B cell (primary cell): ENCODE results near the gene PCGF2. TPM values are rescaled to one million over a fixed set of nuclear protein-coding genes. Genes with fewer than 3 reads are reported as not detected.

Experiments used
- ATAC-seq: fragments of 200-7000 bp; cut with Tn5 transposase; one replicate; pipeline ENCODE4 v1.10.0; 2021; ENCODE audit warnings: low read depth, mild to moderate bottlenecking, moderate number of reproducible peaks, moderate library complexity
- CTCF ChIA-PET: fragments of 350-600 bp; sonication (Branson Sonifier 250); formaldehyde crosslinking; loops from one replicate; lab custom pipeline; 2021; ENCODE audit warnings: antibody characterized with exemption, inconsistent platforms; lab: Charles Lee
- POLR2A ChIA-PET: fragments of 350-600 bp; sonication (Branson Sonifier 250); formaldehyde crosslinking; loops from one replicate; lab custom pipeline; 2021; ENCODE audit warnings: antibody characterized with exemption; lab: Charles Lee
- DNase-seq: peaks from one replicate; pipeline ENCODE4 v3.0.0; 2013
- H2AFZ ChIP-seq: 2 replicates; pipeline ENCODE4 v1.6.1; 2012; ENCODE audit warnings: mild to moderate bottlenecking, low read depth, low read length; ENCODE audit not compliant: insufficient read depth, poor library complexity, severe bottlenecking
- H3K27ac ChIP-seq, 2 donors: 1 replicate in 1 of 2; 2 replicates in 1 of 2; pipeline ENCODE4 v1.5.1; 2012 to 2013; ENCODE audit warnings: low read length in 2 of 2, mild to moderate bottlenecking in 2 of 2, moderate library complexity in 1 of 2
- H3K27me3 ChIP-seq, 4 experiments: fragments of 200-600 bp in 1 of 4; sonication (generic) in 1 of 4; replicated peaks in 1 of 4; 1 replicate in 2 of 4; 2 replicates in 2 of 4; pipeline versions ENCODE4 v1.6.1 to v1.7.0; 2013 to 2016; ENCODE audit warnings: low read length in 3 of 4, mild to moderate bottlenecking in 2 of 4, mixed read lengths in 1 of 4, moderate library complexity in 1 of 4; ENCODE audit not compliant: insufficient read depth in 4 of 4, control insufficient read depth in 3 of 4; ENCODE audit errors: control extremely low read depth in 1 of 4
- H3K36me3 ChIP-seq, 2 experiments: replicated peaks in 1 of 2; 1 replicate in 1 of 2; 2 replicates in 1 of 2; pipeline versions ENCODE4 v1.6.1 to v1.7.1; 2013; ENCODE audit warnings: low read length in 1 of 2; ENCODE audit not compliant: insufficient read depth in 2 of 2, control insufficient read depth in 1 of 2; ENCODE audit errors: control extremely low read depth in 1 of 2, extremely low read depth in 1 of 2
- H3K4me1 ChIP-seq, 2 donors: fragments of 200-600 bp in 1 of 2; sonication (generic) in 1 of 2; 1 replicate in 1 of 2; 2 replicates in 1 of 2; pipeline versions ENCODE4 v1.5.1 to v1.6.1; 2013 to 2017; ENCODE audit warnings: low read length in 2 of 2; ENCODE audit not compliant: control insufficient read depth in 2 of 2, insufficient read depth in 2 of 2
- H3K4me2 ChIP-seq: replicated peaks from 2 replicates; pipeline ENCODE3; 2012; ENCODE audit warnings: mild to moderate bottlenecking, low read depth, low read length; ENCODE audit not compliant: poor library complexity, severe bottlenecking
- H3K4me3 ChIP-seq, 5 experiments: fragments of 200-600 bp in 1 of 5; sonication (generic) in 1 of 5; 1 replicate in 3 of 5; 2 replicates in 2 of 5; pipeline versions ENCODE4 v1.5.1 to v1.7.0; 2011 to 2016; ENCODE audit warnings: low read length in 4 of 5, mild to moderate bottlenecking in 4 of 5, low read depth in 2 of 5, control low read depth in 1 of 5, moderate library complexity in 1 of 5; ENCODE audit not compliant: insufficient read depth in 1 of 5; ENCODE audit errors: control extremely low read depth in 1 of 5, extremely low read depth in 1 of 5
- H3K79me2 ChIP-seq: fragments of 200-600 bp; sonication (generic); one replicate; pipeline ENCODE4 v1.6.0; 2016; ENCODE audit warnings: low read length; ENCODE audit not compliant: control insufficient read depth, insufficient read depth
- H3K9ac ChIP-seq: fragments of 200-600 bp; sonication (generic); 2 replicates; pipeline ENCODE4 v1.6.1; 2017; ENCODE audit warnings: mild to moderate bottlenecking, low read length, moderate library complexity
- H3K9me3 ChIP-seq, 3 donors: one replicate each; pipeline versions ENCODE4 v1.6.1 to v1.7.1; 2013; ENCODE audit warnings: low read length in 2 of 3; ENCODE audit not compliant: control insufficient read depth in 2 of 3, insufficient read depth in 1 of 3; ENCODE audit errors: control extremely low read depth in 1 of 3
- H4K20me1 ChIP-seq: 2 replicates; pipeline ENCODE4 v1.6.0; 2012; ENCODE audit warnings: mild to moderate bottlenecking, low read length; ENCODE audit not compliant: insufficient read depth, control insufficient read depth, poor library complexity, severe bottlenecking
- H3K27ac Mint-ChIP-seq: one replicate; pipeline ENCODE4 v1.8.0; 2021; ENCODE audit warnings: mixed read lengths
- H3K27me3 Mint-ChIP-seq: one replicate; pipeline ENCODE4 v1.8.0; 2021; ENCODE audit warnings: mixed read lengths
- H3K4me1 Mint-ChIP-seq: one replicate; pipeline ENCODE4 v1.8.0; 2021; ENCODE audit warnings: mixed read lengths
- H3K4me3 Mint-ChIP-seq: one replicate; pipeline ENCODE4 v1.8.0; 2021; ENCODE audit warnings: mixed read lengths
- H3K9me3 Mint-ChIP-seq: one replicate; pipeline ENCODE4 v1.8.0; 2022; ENCODE audit warnings: mixed read lengths; ENCODE audit not compliant: insufficient read depth
- EZH2 ChIP-seq: IDR thresholded peaks from 2 replicates; pipeline ENCODE4 v1.6.1; 2012; ENCODE audit warnings: borderline replicate concordance, low read depth, mild to moderate bottlenecking, moderate library complexity, low read length; ENCODE audit not compliant: insufficient read depth, poor library complexity, severe bottlenecking
- WGBS: methylation state at CpG from one replicate; pipeline ENCODE4 v1.1.5; 2013; ENCODE audit warnings: missing lambda C conversion rate; ENCODE audit not compliant: insufficient coverage; 5-methylcytosine and 5-hydroxymethylcytosine counted together
- intact Hi-C: fragments of 100-400 bp; cut with micrococcal nuclease; formaldehyde crosslinking; loops from one replicate; pipeline ENCODE4 v1.10.0; 2022
- polyA plus RNA-seq: library from polyadenylated mRNA; depleted of rRNA; stranded (reverse); fragments of >200 nt; gene quantifications from 2 replicates; pipeline ENCODE4 v1.2.3, GENCODE V29; 2012
- total RNA-seq, 2 donors: library from RNA; stranded (reverse); fragments of 120-200 nt in 1 of 2; gene quantifications; 1 replicate in 1 of 2; 2 replicates in 1 of 2; pipeline versions ENCODE4 v1.2.3 to v1.2.4, GENCODE V29; 2013 to 2022
- TF ChIP-seq, protein P1 (sequence below): fragments of 200-600 bp; IDR thresholded peaks from one replicate; pipeline ENCODE4 v1.8.0; 2022; ENCODE audit warnings: antibody characterized with exemption, mild to moderate bottlenecking

Gene PCGF2
- total and polyA plus RNA-seq, 2 donors (not counting 1 experiment from before 2014, with no cell fraction given): 0.04 TPM; not detected in 1

DNA sequence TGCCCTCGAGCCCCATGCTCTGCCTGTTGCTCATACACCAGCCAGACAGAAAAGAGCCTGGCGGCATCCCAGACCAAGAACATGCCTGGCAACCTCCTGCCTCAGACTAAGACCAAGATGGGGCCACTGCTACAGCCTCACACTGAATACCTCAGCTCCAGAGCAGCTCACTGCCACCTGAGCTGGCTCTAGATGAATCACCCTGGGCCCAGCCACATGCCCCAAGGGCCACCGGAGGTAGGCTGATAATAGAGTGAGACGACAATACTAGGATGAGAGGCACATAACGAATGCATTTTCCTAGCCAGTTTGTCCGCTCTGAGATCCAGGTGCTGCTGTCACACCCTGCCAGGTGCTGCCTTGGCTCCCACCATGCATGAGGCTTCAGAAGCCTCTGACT is 38.2 kb upstream of the PCGF2 start:
- Histone ChIP-seq H3K36me3 (peaks cover 16 to 49% of the 10 kb centered on the region in 2 experiments), H3K27me3 (no peaks in the 10 kb centered on the region), H3K4me2 (no peak overlapping the region), H3K9ac (no peak overlapping the region), H2AFZ (no peak overlapping the region), H3K4me1 (no peaks in the 10 kb centered on the region), H3K79me2 (peaks cover 45% of the 10 kb centered on the region), H3K4me3 (no peak overlapping the region), H4K20me1 (peaks cover 26% of the 10 kb centered on the region), H3K9me3 (no peaks in the 10 kb centered on the region), H3K27ac (no peak overlapping the region)
- intact Hi-C loops: no loop called here
- ATAC-seq: no peak
- Mint-ChIP-seq H3K4me3 (no peak overlapping the region), H3K27me3 (no peaks in the 10 kb centered on the region), H3K4me1 (no peaks in the 10 kb centered on the region), H3K27ac (no peak overlapping the region), H3K9me3 (no peaks in the 10 kb centered on the region)
- TF ChIP-seq EZH2: no peak
- TF ChIP-seq, protein P1, sequence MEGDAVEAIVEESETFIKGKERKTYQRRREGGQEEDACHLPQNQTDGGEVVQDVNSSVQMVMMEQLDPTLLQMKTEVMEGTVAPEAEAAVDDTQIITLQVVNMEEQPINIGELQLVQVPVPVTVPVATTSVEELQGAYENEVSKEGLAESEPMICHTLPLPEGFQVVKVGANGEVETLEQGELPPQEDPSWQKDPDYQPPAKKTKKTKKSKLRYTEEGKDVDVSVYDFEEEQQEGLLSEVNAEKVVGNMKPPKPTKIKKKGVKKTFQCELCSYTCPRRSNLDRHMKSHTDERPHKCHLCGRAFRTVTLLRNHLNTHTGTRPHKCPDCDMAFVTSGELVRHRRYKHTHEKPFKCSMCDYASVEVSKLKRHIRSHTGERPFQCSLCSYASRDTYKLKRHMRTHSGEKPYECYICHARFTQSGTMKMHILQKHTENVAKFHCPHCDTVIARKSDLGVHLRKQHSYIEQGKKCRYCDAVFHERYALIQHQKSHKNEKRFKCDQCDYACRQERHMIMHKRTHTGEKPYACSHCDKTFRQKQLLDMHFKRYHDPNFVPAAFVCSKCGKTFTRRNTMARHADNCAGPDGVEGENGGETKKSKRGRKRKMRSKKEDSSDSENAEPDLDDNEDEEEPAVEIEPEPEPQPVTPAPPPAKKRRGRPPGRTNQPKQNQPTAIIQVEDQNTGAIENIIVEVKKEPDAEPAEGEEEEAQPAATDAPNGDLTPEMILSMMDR: no peak
- DNase-seq: no peak
- POLR2A ChIA-PET: no interaction called here
- CTCF ChIA-PET: interaction anchor here (1.5 kb wide), 1 partner anchor 12 kb away, joined by 4 read pairs; no protein-coding TSS in a partner anchor
- WGBS: 94% methylated on average over 6 of the region's 6 CpGs

DNA sequence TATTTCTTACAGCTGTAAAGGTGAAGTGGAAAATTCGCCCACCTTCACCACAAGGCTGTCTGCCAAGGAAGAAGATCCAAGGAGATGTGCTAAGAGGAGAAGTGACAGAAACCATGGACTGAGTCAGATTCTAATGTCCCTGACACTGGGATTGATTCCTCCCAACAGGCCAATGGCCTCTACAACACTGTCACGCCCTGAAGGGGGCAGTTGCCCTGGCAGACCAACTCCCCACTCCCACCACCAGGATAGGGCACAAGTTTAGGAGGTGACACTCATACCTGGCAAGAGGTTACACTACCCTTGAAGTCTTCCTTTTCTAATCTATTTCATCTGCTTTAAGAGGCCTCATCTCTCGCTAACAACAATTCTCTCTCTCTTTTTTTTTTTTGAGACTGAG is 35.1 kb upstream of the PCGF2 start:
- Mint-ChIP-seq H3K27ac (no peak overlapping the region), H3K4me3 (no peak overlapping the region), H3K9me3 (no peaks in the 10 kb centered on the region), H3K27me3 (no peaks in the 10 kb centered on the region), H3K4me1 (no peaks in the 10 kb centered on the region)
- H3K4me2 ChIP-seq: no peak overlapping the region
- intact Hi-C loops: no loop called here
- no peaks in the 10 kb centered on the region for H3K9me3 ChIP-seq
- no peak overlapping the region for H3K4me3 ChIP-seq
- no peaks in the 10 kb centered on the region for H3K4me1 ChIP-seq
- DNase-seq: no peak
- H3K79me2 ChIP-seq: peaks cover 15% of the 10 kb centered on the region
- no peak for ATAC-seq
- peaks cover 11% of the 10 kb centered on the region for H4K20me1 ChIP-seq
- H3K27ac ChIP-seq: no peak overlapping the region
- ChIA-PET CTCF (no interaction called here), POLR2A (interaction anchor here (0.6 kb wide), 1 partner anchor 199 kb away, joined by 3 read pairs; no protein-coding TSS in a partner anchor)
- H3K9ac ChIP-seq: no peak overlapping the region
- H2AFZ ChIP-seq: no peak overlapping the region
- no peaks in the 10 kb centered on the region for H3K27me3 ChIP-seq
- 100% methylated on average over 2 of the region's 3 CpGs for WGBS
- no peak for TF ChIP-seq EZH2
- TF ChIP-seq, protein P1: no peak
- peaks cover 17 to 77% of the 10 kb centered on the region in 2 experiments for H3K36me3 ChIP-seq
